Loucy (cell line): ENCODE results near the gene TCEANC2.

Source experiments
- H2AFZ ChIP-seq: fragments of 200-600 bp; sonication (generic); 2 replicates; pipeline ENCODE4 v1.6.0; 2016; ENCODE audit warnings: antibody characterized with exemption, mild to moderate bottlenecking, low read length, moderate library complexity
- H3F3A ChIP-seq: fragments of 200-600 bp; 2 replicates; pipeline ENCODE4 v1.6.0; 2016; ENCODE audit warnings: antibody characterized with exemption, low read depth, mild to moderate bottlenecking
- H3K27me3 ChIP-seq: fragments of 200-600 bp; sonication (generic); 2 replicates; pipeline ENCODE4 v1.6.1; 2014; ENCODE audit warnings: low read length, mild to moderate bottlenecking; ENCODE audit not compliant: insufficient read depth, poor library complexity, severe bottlenecking
- H3K36me3 ChIP-seq: fragments of 200-600 bp; sonication (generic); 2 replicates; pipeline ENCODE4 v1.6.1; 2016; ENCODE audit warnings: low read length; ENCODE audit not compliant: insufficient read depth
- H3K4me1 ChIP-seq: fragments of 200-600 bp; sonication (generic); 2 replicates; pipeline ENCODE4 v1.5.1; 2014; ENCODE audit warnings: low read length, mild to moderate bottlenecking; ENCODE audit not compliant: insufficient read depth, poor library complexity, severe bottlenecking
- H3K4me2 ChIP-seq: fragments of 200-600 bp; sonication (generic); 2 replicates; pipeline ENCODE4 v1.6.0; 2014; ENCODE audit warnings: antibody characterized with exemption, low read length, low read depth, mild to moderate bottlenecking; ENCODE audit not compliant: poor library complexity, severe bottlenecking
- H3K4me3 ChIP-seq: fragments of 200-600 bp; sonication (generic); 2 replicates; pipeline ENCODE4 v1.5.1; 2014; ENCODE audit warnings: low read length, mild to moderate bottlenecking, mixed read lengths; ENCODE audit not compliant: poor library complexity, severe bottlenecking
- H3K79me2 ChIP-seq: fragments of 200-600 bp; sonication (generic); 2 replicates; pipeline ENCODE4 v1.6.1; 2014; ENCODE audit warnings: low read length; ENCODE audit not compliant: insufficient read depth
- H3K9ac ChIP-seq: fragments of 200-600 bp; sonication (generic); 2 replicates; pipeline ENCODE4 v1.6.0; 2014; ENCODE audit warnings: mild to moderate bottlenecking, low read depth, low read length, moderate library complexity; ENCODE audit not compliant: poor library complexity, severe bottlenecking
- H3K9me2 ChIP-seq: fragments of 200-600 bp; sonication (generic); replicated peaks from 2 replicates; pipeline ENCODE4 v1.6.1; 2016; ENCODE audit warnings: low read depth, low read length, mixed read lengths
- H3K9me3 ChIP-seq: fragments of 200-600 bp; sonication (generic); 2 replicates; pipeline ENCODE4 v1.6.1; 2014; ENCODE audit warnings: mild to moderate bottlenecking, antibody characterized with exemption, low read length, low read depth; ENCODE audit not compliant: insufficient read depth
- H4K20me1 ChIP-seq: fragments of 200-600 bp; sonication (generic); 2 replicates; pipeline ENCODE4 v1.6.0; 2014; ENCODE audit warnings: antibody characterized with exemption, low read length, mild to moderate bottlenecking; ENCODE audit not compliant: insufficient read depth, poor library complexity, severe bottlenecking
- EZH2phosphoT487 ChIP-seq: fragments of 200-600 bp; IDR thresholded peaks from 2 replicates; pipeline ENCODE4 v1.6.1; 2018; ENCODE audit warnings: antibody characterized with exemption, mild to moderate bottlenecking, moderate library complexity, borderline replicate concordance
- TF ChIP-seq, protein P1 (sequence below): fragments of 200-600 bp; sonication (generic); conservative IDR thresholded peaks from 2 replicates; pipeline ENCODE4 v1.5.1; 2014; ENCODE audit warnings: mild to moderate bottlenecking, antibody characterized with exemption, low read length

Gene TCEANC2

DNA sequence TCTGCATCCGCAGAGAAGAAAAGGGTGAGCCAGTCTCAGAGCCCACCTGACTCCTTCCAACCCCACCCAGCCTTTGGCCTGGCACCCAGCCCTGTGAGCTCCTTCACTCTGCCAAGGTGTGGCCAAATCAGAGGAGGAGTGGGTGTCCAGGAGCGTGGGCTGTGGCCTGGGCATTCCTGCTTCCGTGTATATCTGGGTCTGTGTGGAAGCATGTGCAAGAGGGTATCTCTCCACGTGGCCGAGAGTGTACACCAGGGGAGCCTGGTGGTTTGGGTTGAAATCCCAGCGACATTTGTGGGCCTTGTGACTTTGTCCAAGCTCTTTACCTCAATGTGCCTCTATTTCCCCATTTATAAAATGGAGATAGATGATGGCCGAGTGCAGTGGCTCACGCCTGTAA lies 69.6 kb downstream of the TCEANC2 start:
- Histone ChIP-seq H2AFZ (no peak overlapping the region), H3K79me2 (no peaks in the 10 kb centered on the region), H3K9ac (no peak overlapping the region), H3F3A (no peaks in the 10 kb centered on the region), H3K4me1 (peaks cover 4% of the 10 kb centered on the region), H3K9me2 (no peaks in the 10 kb centered on the region), H3K27me3 (no peaks in the 10 kb centered on the region), H4K20me1 (no peaks in the 10 kb centered on the region), H3K4me3 (no peak overlapping the region), H3K9me3 (no peaks in the 10 kb centered on the region), H3K4me2 (no peak overlapping the region), H3K36me3 (no peaks in the 10 kb centered on the region)
- TF ChIP-seq, protein P1, sequence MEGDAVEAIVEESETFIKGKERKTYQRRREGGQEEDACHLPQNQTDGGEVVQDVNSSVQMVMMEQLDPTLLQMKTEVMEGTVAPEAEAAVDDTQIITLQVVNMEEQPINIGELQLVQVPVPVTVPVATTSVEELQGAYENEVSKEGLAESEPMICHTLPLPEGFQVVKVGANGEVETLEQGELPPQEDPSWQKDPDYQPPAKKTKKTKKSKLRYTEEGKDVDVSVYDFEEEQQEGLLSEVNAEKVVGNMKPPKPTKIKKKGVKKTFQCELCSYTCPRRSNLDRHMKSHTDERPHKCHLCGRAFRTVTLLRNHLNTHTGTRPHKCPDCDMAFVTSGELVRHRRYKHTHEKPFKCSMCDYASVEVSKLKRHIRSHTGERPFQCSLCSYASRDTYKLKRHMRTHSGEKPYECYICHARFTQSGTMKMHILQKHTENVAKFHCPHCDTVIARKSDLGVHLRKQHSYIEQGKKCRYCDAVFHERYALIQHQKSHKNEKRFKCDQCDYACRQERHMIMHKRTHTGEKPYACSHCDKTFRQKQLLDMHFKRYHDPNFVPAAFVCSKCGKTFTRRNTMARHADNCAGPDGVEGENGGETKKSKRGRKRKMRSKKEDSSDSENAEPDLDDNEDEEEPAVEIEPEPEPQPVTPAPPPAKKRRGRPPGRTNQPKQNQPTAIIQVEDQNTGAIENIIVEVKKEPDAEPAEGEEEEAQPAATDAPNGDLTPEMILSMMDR: no peak

DNA sequence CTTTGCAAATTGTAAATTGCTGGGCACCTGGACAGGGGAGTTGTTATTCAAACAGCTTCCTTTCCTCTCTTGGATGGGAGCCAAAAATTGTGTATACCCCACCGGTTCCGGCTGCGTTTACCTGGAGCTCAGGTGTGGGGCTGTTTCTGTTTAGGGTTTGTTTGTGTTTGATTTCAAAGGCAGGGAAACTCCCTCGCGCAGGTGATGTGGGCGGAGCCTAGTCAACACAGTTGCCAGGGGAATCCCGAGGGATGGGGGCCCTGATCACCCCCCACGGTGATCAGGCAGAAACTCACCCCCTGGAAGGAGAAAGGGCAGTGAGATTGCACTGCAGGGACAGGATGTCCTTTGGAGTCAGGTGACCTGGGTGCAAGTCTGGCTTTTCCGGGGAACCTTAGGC lies 71.1 kb downstream of the TCEANC2 start:
- no peak overlapping the region for H3K9ac ChIP-seq
- H3K36me3 ChIP-seq: no peaks in the 10 kb centered on the region
- H3K9me3 ChIP-seq: no peaks in the 10 kb centered on the region
- TF ChIP-seq, protein P1: no peak
- TF ChIP-seq EZH2phosphoT487: no peak
- no peaks in the 10 kb centered on the region for H3K79me2 ChIP-seq
- no peaks in the 10 kb centered on the region for H3K9me2 ChIP-seq
- no peak overlapping the region for H3K4me2 ChIP-seq
- H3K27me3 ChIP-seq: no peaks in the 10 kb centered on the region
- no peaks in the 10 kb centered on the region for H3F3A ChIP-seq
- peaks cover 4% of the 10 kb centered on the region for H3K4me1 ChIP-seq
- no peak overlapping the region for H2AFZ ChIP-seq
- no peaks in the 10 kb centered on the region for H4K20me1 ChIP-seq
- H3K4me3 ChIP-seq: no peak overlapping the region

DNA sequence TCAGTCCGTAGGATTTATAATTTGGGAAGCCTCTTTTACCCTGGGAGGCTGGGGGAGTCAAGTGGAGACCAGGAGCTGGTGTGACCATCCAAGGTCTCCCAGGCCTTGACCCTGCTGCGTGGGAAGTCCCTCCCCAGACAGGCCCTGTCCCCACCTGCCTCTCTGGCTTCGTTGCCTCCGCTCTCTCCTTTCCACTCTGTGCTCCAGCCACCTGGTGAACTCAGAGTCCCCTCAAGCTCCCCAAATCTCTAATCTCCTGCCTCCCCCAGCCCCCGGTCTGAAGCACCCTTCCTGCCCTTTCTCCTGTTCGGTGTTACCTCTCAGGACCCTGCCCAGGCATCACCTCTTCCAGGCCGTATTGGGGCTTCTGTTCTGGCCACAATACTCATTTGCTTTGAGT lies 71.5 kb downstream of the TCEANC2 start:
- Histone ChIP-seq H3K36me3 (no peaks in the 10 kb centered on the region), H3K4me3 (no peak overlapping the region), H3K79me2 (no peaks in the 10 kb centered on the region), H3K9ac (no peak overlapping the region), H3K9me2 (no peaks in the 10 kb centered on the region), H3K9me3 (no peaks in the 10 kb centered on the region), H3K4me1 (peaks cover 4% of the 10 kb centered on the region), H3F3A (no peaks in the 10 kb centered on the region), H4K20me1 (no peaks in the 10 kb centered on the region), H3K4me2 (no peak overlapping the region), H3K27me3 (no peaks in the 10 kb centered on the region), H2AFZ (no peak overlapping the region)
- TF ChIP-seq, protein P1: no peak
- no peak for TF ChIP-seq EZH2phosphoT487
